H1 (cell line): ENCODE results near the gene HHIPL2. TPM values are rescaled to one million over a fixed set of nuclear protein-coding genes. Genes with fewer than 3 reads are reported as not detected.

Source experiments
- CHD7 ChIP-seq: fragments of 300-600 bp; sonication (generic); IDR thresholded peaks from 2 replicates; pipeline ENCODE4 v1.7.1; 2012; ENCODE audit warnings: low read length, moderate library complexity, mild to moderate bottlenecking, inconsistent platforms; ENCODE audit not compliant: insufficient replicate concordance
- E2F6 ChIP-seq: IDR thresholded peaks from 2 replicates; pipeline ENCODE4 v1.6.1; 2012; ENCODE audit warnings: inconsistent platforms
- SIN3A ChIP-seq, 2 experiments: IDR thresholded peaks in 1 of 2; conservative IDR thresholded peaks in 1 of 2; 2 replicates each; pipeline ENCODE4 v1.6.1; 2011 to 2012; ENCODE audit warnings: low read length in 2 of 2, improper control_type of control experiment in 1 of 2, low read depth in 1 of 2, mild to moderate bottlenecking in 1 of 2
- SRF ChIP-seq: IDR thresholded peaks from 2 replicates; pipeline ENCODE4 v1.6.1; 2011; ENCODE audit warnings: mild to moderate bottlenecking, low read depth, low read length, moderate library complexity
- polyA plus RNA-seq, 7 experiments: library from polyadenylated mRNA; depleted of rRNA in 3 of 7; stranded (reverse) in 5 of 7; unstranded in 2 of 7; fragments of >200 nt in 5 of 7; fragments of 200-250 nt in 2 of 7; gene quantifications; 1 replicate in 5 of 7; 2 replicates in 1 of 7; 4 replicates in 1 of 7; pipeline versions ENCODE4 v1.2.1 to v1.2.3, GENCODE V29; 2011 to 2013; ENCODE audit warnings: missing spikeins in 2 of 7, mixed read lengths in 2 of 7
- total RNA-seq: library from RNA; stranded (reverse); fragmentation: NEBNext Ultra II Directional; extraction: Animal tissue kit (Norgen Biotek cat#: 25700); gene quantifications from 2 replicates; pipeline ENCODE4 v1.2.1, GENCODE V29; 2021
- TF ChIP-seq, protein P1 (sequence below): IDR thresholded peaks from 2 replicates; pipeline ENCODE4 v1.6.1; 2011; ENCODE audit warnings: low read length, improper control_type of control experiment
- TF ChIP-seq, protein P2 (sequence below), 3 experiments: IDR thresholded peaks; 1 replicate in 2 of 3; 2 replicates in 1 of 3; pipeline versions ENCODE4 v1.5.1 to v1.6.1; 2011; ENCODE audit warnings: low read length in 3 of 3, mild to moderate bottlenecking in 3 of 3, inconsistent platforms in 2 of 3, low read depth in 1 of 3, moderate library complexity in 1 of 3; ENCODE audit not compliant: insufficient read depth in 1 of 3; ENCODE audit errors: control extremely low read depth in 1 of 3

HHIPL2 gene
- total and polyA plus RNA-seq, 2 of the 8 experiments (the other 6 are each of a cell fraction or from before 2014, with no cell fraction given) = 0.08 TPM; not detected in 1

- TF ChIP-seq CHD7 (no peak), SRF (no peak), SIN3A (conservative IDR thresholded peaks at IDR 0.05 in 1 of 2, IDR thresholded peaks at IDR 0.05 in 1 of 2; ENCODE audit: low read depth in 1 of 2, low read length in 2 of 2) (no peak), E2F6 (no peak)
- TF ChIP-seq, protein P1, sequence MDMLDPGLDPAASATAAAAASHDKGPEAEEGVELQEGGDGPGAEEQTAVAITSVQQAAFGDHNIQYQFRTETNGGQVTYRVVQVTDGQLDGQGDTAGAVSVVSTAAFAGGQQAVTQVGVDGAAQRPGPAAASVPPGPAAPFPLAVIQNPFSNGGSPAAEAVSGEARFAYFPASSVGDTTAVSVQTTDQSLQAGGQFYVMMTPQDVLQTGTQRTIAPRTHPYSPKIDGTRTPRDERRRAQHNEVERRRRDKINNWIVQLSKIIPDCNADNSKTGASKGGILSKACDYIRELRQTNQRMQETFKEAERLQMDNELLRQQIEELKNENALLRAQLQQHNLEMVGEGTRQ = no peak
- TF ChIP-seq, protein P2, sequence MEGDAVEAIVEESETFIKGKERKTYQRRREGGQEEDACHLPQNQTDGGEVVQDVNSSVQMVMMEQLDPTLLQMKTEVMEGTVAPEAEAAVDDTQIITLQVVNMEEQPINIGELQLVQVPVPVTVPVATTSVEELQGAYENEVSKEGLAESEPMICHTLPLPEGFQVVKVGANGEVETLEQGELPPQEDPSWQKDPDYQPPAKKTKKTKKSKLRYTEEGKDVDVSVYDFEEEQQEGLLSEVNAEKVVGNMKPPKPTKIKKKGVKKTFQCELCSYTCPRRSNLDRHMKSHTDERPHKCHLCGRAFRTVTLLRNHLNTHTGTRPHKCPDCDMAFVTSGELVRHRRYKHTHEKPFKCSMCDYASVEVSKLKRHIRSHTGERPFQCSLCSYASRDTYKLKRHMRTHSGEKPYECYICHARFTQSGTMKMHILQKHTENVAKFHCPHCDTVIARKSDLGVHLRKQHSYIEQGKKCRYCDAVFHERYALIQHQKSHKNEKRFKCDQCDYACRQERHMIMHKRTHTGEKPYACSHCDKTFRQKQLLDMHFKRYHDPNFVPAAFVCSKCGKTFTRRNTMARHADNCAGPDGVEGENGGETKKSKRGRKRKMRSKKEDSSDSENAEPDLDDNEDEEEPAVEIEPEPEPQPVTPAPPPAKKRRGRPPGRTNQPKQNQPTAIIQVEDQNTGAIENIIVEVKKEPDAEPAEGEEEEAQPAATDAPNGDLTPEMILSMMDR (IDR thresholded peaks at IDR 0.05; ENCODE audit: control extremely low read depth in 1 of 3, insufficient read depth in 1 of 3, low read depth in 1 of 3, low read length in 3 of 3) = no peak
These were observed 35.2 kb upstream of the HHIPL2 start (continued) for GRCh38 chr1:222583079-222583478.
